SH-SY5Y (cell line): ENCODE results near the gene ZP1.

Experiments used
- GATA2 ChIP-seq: IDR thresholded peaks from 2 replicates; pipeline ENCODE4 v1.6.1; 2011; ENCODE audit warnings: mild to moderate bottlenecking, low read depth, low read length
- GATA3 ChIP-seq: IDR thresholded peaks from 2 replicates; pipeline ENCODE4 v1.6.1; 2011; ENCODE audit warnings: low read depth, mild to moderate bottlenecking, low read length, moderate library complexity

ZP1 gene

DNA sequence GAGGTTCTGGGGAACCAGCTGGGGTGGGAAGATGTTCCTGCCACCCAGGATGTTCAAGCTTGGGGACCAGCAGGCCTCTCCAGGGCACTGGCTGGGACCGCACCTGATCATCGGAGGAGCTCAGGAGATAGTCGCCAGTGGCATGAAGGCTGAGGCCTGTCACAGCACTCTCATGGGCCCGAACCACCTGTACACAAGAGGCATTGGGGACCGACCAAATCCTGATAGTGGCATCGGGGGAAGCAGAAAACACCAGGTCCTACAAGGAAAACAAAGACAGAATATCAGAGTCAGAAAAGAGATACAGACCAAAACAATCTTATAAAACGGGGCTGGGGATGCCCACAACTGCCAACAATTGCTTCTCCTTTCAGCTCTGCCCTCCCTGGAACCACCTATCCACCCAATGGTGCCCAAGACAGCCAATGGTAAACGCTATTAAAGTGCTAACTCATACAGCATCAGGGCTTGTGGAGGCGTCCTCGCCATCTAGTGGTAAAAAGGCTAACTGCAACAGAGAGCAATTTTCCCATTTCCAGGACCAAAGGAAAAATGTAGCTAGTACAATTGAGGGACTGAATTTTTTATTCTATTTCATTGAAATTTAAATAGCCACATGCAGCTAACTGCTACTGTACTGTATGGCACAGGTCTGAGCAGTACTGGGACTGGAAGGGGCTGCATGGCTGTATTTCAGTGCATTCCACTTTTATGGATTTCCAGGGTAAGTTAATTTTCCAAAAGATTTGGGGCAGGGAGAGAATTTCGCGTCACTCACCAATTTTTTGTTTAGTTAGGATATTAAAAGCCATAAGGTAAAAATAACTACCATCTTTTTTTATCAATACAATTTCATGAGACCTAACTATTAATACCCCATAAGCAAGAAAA is 31.9 kb downstream of the ZP1 start:
- TF ChIP-seq GATA3 (no peak), GATA2 (no peak)

DNA sequence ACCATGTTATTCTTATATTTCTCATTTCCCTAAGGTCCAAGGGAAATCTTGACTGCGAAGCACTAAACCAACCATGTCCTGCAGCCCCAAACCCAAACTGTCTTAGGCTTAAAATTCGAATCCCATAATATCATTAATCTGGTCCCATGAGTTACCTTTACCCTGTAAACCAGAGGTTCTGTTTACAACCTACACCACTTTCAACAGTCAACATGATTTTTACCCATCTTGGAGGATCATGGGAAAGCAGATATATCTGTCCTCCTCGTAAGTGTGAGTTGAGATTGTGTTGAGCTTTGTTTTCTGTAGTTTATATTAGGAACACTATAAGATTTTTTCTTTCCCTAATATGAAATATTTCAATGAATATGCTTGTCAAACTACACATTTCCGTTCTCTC is 32.6 kb downstream of the ZP1 start:
- TF ChIP-seq GATA2 = no peak
- no peak for TF ChIP-seq GATA3

DNA sequence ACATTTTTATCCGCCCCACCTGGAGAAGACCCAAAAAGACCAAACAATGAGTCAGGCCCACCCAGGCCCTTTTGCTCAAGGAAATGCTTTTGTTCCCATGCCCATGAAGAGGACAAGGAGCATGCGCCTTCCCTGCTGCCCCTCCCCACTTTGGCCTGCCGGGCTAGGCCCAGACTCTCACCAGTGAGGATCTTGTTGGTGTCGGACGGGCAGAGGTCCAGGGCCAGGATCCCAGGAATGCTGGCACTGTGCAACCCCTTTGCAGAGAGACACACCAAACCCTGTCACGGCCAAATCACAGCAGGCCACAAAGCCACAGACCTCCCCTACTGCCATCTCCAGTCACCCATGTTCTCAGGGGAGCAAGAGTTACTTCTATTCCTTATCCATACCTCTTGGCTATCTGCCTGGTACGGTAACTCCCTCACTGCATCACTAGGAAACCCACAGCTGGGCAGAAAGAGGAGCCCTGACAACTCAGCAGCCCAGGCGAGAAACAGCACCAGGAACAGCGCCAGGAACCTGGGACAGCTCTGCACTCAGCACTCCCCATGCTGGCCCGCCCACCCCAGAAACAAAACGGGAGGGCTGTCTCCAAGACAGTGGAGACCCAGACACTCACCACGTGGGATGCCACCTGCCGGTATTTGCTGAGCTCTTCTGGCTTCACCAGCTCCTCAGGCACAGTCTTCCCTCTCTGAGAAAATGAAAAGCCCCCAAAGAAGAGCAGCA is 33.5 kb downstream of the ZP1 start:
- TF ChIP-seq GATA3 (no peak), GATA2 (no peak)

DNA sequence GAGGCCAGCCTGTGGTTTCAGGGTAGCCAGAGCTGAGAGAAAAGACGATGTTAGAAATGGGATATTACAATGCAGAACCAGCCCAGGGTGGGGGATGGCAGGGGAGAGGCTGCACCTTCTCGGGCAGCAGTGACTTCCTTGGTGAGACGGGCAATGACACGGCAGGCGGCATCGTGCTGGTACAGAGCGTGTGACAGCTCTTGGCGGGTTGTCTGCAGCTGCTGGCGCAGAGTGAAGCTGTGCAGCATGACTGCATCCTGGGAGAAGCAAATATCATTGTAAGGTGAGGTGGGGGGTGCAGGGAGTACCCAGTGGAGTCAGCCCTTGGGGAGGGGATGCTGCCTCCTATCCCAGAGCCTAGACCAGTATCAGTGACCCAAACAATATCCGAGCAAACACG is 35.3 kb downstream of the ZP1 start:
- no peak for TF ChIP-seq GATA2
- TF ChIP-seq GATA3 = no peak

DNA sequence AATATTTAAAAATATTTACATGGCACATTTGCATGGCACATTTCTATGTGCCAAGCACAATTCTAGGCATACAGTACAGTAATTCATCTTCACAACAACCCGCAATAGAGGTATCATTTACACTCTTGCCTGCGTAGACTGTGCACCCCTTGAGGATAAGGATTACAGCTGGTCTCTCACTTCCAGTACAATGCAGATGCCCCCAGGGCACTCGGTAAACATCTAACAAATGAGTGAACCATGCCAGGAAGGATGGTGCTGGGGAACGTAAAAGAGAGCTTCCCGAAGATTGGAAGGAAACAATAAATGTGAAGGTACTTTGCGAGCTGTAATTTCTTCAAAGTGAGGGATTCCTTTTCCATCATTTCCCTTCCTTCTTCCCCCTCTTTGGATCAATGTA is 37.7 kb downstream of the ZP1 start:
- no peak for TF ChIP-seq GATA2
- TF ChIP-seq GATA3 = no peak

DNA sequence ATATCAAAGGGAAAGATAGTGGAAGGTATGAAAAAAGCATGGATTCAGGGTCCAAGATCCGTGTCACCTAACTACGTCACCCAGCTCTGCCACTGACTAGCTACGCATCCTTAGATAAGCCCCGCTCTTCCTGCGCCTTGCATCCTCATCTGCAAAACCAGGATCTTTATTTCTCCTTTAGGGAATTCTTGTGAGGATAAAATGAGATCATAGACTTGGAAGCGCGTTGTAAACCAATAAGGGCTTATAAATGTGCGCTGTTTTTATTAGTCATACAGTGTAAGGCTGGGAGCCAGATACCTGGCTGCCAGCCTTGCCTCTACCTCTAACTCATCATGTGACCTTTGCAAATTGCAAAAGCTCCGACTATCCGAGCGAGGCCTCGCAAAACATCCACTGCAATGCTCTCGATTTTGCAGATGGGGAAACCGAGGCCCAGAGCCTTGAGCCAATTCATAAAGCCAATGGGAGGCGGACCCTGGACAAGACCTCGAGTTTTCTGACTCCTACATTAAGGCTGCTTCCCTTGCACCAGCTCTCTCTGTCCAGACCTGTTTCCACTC is 38.3 kb downstream of the ZP1 start:
- TF ChIP-seq GATA2 (no peak), GATA3 (no peak)

DNA sequence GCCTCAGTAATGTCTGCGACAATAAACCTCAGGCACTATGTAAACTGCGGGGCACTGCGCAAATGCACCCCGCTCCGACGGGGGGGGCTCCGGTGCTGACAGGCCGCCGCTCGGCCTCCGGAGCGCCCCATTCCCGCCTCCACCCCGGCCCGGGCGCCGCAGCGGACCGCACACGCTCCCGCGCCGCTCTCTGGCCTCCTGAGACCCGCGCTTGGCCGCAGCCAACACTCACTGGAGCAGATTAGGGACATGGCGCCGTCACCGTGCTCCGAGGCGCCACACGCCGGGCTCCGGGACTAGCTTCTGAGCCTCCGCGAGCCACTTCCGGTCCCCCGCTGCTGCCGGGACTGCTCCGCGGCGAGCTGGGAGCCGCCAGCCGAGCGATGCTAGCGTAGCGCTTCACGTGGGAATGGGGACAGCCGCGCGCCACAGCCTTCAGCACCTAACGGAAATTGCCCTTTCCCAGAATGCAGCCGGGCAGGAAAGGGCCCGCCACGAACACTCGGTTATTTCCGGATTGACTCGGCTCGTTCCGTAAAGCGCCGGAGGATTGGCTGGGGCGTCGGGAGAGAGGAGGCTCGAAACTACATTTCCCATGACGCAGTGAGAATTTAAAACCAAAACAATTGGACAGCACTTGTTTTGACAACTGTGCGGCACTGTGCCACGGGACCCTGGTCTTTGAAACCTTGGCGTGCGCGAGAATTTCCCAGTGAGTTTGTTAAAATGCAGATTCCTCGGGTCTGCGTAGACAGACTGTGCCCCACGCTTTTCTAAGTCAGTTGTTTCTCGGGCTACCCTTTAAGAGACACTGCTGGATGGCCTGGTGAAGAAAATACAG is 39.0 kb downstream of the ZP1 start, which contains the start of gene PRPF19:
Gene PRPF19, minus strand, starts transcription at position 454 of the 841 bp plus-strand sequence. Its CDS starts 203 bp downstream, at position 251.
- TF ChIP-seq GATA2 (no peak), GATA3 (no peak)

DNA sequence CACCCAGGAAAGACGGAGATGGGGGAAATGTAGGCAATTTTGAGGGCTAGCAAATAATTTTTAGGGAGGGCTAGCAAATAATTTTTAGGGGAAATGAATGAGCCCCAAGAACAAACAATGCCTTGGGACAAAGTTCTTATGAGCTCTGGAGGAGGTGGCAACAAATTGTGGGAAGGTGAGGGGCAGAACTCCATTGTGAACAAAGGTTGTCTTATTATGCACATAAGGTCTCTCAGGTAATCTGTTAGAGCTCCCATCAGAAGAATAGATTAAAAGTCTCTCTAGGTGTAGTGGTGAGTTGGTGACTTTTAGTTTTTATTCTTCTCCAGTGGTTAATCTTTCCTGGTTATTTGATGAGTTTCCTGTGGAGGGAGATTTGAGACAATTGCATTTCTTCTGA is 41.5 kb downstream of the ZP1 start:
- TF ChIP-seq GATA3 (no peak), GATA2 (no peak)

DNA sequence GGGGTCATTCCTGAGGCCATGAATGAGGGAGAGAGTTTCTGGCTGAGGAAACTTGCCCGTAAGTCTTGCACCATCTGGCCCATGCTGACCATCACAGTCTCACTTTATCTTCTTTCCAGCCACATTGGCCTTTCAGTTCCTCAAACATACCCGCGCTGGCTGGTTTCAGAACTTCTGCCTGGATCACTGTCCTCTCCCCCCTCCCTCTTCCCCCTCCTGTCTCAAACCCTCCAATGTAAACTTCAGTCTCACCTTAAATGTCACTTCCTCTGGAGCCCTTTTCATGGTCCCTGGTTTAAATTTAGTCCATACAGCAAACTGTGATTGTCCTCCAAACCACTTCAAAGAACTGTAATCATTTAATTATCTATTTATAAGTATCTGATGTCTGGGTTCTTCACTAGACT is 42.9 kb downstream of the ZP1 start:
- TF ChIP-seq GATA3 = no peak
- no peak for TF ChIP-seq GATA2

DNA sequence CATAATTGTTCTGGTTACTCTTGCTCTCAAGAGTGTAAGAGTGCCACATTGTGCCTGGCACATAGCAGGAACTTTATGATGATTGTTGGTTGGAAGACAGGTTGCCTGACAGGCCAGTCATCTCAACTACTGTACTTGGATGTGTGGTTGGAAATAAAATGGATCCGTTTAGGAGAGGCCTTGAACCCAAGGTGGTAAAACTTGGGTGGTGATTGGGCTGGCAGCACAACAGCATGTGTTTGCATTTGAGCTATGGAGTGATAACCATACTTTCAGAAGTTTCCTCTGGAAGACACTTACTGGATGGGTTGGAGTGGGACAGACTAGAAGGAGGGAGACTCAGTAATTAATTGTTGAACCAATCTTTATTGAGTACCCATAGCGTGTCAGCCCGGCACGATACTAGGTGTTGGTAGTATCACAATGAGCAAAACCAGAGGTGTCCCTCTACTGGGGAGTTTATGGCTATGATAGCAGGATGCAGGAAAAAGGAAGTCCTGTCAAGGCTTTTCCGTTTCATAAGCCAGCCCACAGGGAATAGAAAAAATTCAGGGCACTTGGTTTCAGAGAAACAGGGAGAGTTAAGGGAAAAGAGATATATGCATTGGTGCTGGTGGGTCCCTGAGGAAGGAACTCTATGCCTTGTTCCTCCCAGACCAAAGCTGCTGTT is 43.5 kb downstream of the ZP1 start:
- TF ChIP-seq GATA2 = no peak
- TF ChIP-seq GATA3 = no peak

DNA sequence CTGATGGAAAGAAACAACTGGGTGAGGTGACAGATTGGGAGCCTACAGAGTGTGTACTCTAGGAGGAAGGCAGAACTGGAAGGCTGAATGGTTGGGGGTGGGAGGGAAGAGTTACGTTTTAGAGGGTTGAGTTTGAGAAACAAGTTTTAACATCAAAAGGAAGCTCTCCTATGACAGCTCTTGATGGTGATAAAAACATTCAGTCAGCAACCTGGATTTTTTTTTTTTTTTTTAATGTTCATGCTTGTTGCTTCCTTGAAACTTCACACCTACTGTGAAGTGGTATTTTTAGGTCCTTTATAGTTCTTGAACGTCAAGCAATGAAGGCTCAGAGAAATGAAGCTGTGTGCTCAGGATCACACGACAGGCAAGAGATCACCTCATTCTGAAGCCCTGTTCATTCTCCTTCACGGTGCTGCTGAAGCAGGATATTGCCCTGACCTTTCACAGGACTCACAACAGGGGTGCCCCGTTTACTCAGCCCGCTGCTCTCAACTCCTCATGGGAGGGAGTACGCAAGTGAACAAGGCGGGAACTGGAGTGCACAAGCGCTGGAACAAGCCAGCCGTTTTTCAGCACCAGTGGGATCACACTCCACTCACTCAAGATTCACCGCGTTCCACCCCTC is 45.0 kb downstream of the ZP1 start:
- TF ChIP-seq GATA3 (no peak), GATA2 (no peak)

DNA sequence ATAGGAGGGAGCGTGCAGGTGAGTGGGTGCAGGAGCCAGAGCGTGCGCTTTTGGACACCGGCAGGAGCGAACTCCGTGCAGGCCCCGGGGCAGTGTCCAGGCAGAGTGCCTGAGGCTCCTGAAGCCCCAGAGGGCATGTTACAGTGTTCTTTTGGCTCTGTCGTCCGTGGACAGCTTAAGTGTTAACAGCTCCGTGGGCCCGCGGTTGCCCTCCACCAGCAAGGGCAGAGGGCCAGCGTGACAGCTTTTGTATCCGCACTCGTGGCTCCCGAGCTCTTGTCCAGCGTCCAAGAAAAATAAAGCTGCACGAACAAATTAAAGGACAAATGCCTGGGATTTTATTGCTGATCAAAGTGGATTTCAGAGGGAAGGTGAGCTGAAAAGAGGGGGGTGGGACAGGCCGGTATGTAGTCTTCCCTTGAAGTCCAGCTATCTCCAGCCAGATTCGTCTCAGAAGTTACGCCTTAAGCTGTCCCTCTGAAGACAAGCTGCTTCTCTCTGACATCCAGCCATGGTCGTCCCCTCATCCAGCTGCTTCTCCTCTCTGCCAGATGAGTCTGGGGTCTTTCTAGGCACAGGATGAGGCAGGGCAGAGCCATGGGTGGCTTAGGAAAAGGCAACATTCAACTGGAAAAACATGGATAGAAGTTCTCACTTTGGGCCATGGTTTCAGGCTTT is 45.6 kb downstream of the ZP1 start:
- TF ChIP-seq GATA3 = no peak
- TF ChIP-seq GATA2 = no peak
